HEK293 (cell line): ENCODE results near the gene POU2AF3.
A peak's percentile ranks its signal among the peaks of the same experiment; 100 is the strongest.

Experiments
- CTCF ChIA-PET: fragments of 350-600 bp; formaldehyde crosslinking; extraction: SDS; loops from one replicate; lab custom pipeline; 2021; ENCODE audit warnings: antibody characterized with exemption; lab: Yijun Ruan, JAX
- POLR2A ChIA-PET: fragments of 300-600 bp; formaldehyde crosslinking; extraction: SDS; loops from one replicate; lab custom pipeline; 2020; ENCODE audit warnings: antibody characterized with exemption, inconsistent platforms; lab: Yijun Ruan, JAX
- H3K27ac ChIP-seq: fragments of 200-500 bp; sonication (Bioruptor generic); 2 replicates; pipeline ENCODE4 v1.5.1; 2014; ENCODE audit warnings: low read depth, low read length, control low read depth, inconsistent platforms; ENCODE audit errors: extremely low read depth
- H3K36me3 ChIP-seq, 2 experiments: fragments of 200-500 bp in 1 of 2; sonication (Bioruptor generic) in 1 of 2; 1 replicate in 1 of 2; 2 replicates in 1 of 2; pipeline ENCODE4 v1.5.1; 2014 to 2017; ENCODE audit warnings: inconsistent platforms in 2 of 2, low read length in 2 of 2; ENCODE audit not compliant: control insufficient read depth in 2 of 2, insufficient read depth in 1 of 2
- H3K4me1 ChIP-seq: fragments of 200-500 bp; sonication (Bioruptor generic); 2 replicates; pipeline ENCODE4 v1.5.1; 2014; ENCODE audit warnings: mild to moderate bottlenecking, low read length, inconsistent platforms; ENCODE audit not compliant: control insufficient read depth, insufficient read depth
- H3K4me3 ChIP-seq: 2 replicates; pipeline ENCODE4 v1.5.1; 2011; ENCODE audit warnings: low read depth, mild to moderate bottlenecking, control low read depth, low read length, moderate library complexity
- H3K9me3 ChIP-seq: fragments of 200-500 bp; sonication (Bioruptor generic); 2 replicates; pipeline ENCODE4 v1.5.1; 2014; ENCODE audit warnings: low read depth, low read length, inconsistent platforms; ENCODE audit not compliant: control insufficient read depth, insufficient read depth
- SCRT2 ChIP-seq: fragments of 450-650 bp; formaldehyde crosslinking; IDR thresholded peaks from 2 replicates; pipeline ENCODE4 v1.5.1; 2016; ENCODE audit warnings: missing biosample characterization, missing genetic modification characterization
- ZNF140 ChIP-seq: fragments of 450-650 bp; formaldehyde crosslinking; IDR thresholded peaks from 2 replicates; pipeline ENCODE4 v1.5.1; 2016; ENCODE audit warnings: missing biosample characterization, missing genetic modification characterization
- ZNF24 ChIP-seq: fragments of 450-650 bp; formaldehyde crosslinking; IDR thresholded peaks from 2 replicates; pipeline ENCODE4 v1.5.1; 2016; ENCODE audit warnings: missing biosample characterization, missing genetic modification characterization
- ZNF354C ChIP-seq: fragments of 450-650 bp; formaldehyde crosslinking; IDR thresholded peaks from 2 replicates; pipeline ENCODE4 v1.5.1; 2016; ENCODE audit warnings: missing biosample characterization, missing genetic modification characterization, low read depth, borderline replicate concordance
- ZNF404 ChIP-seq: fragments of 450-650 bp; formaldehyde crosslinking; IDR thresholded peaks from 2 replicates; pipeline ENCODE4 v1.5.1; 2017; ENCODE audit warnings: missing biosample characterization, missing genetic modification characterization
- ZNF585B ChIP-seq: fragments of 450-650 bp; formaldehyde crosslinking; IDR thresholded peaks from 2 replicates; pipeline ENCODE4 v1.5.1; 2016; ENCODE audit warnings: missing biosample characterization, missing genetic modification characterization
- ZNF596 ChIP-seq: fragments of 450-650 bp; IDR thresholded peaks from 2 replicates; pipeline ENCODE4 v1.5.0; 2018; ENCODE audit warnings: missing biosample characterization, mild to moderate bottlenecking, missing genetic modification characterization, moderate library complexity
- ZNF660 ChIP-seq: fragments of 450-650 bp; IDR thresholded peaks from 2 replicates; pipeline ENCODE4 v1.5.1; 2018; ENCODE audit warnings: missing biosample characterization, mild to moderate bottlenecking, missing genetic modification characterization
- ZNF707 ChIP-seq: fragments of 450-650 bp; formaldehyde crosslinking; IDR thresholded peaks from 2 replicates; pipeline ENCODE4 v1.5.1; 2016; ENCODE audit warnings: missing biosample characterization, missing genetic modification characterization
- ZNF837 ChIP-seq: fragments of 450-650 bp; formaldehyde crosslinking; IDR thresholded peaks from 2 replicates; pipeline ENCODE4 v1.5.1; 2016; ENCODE audit warnings: missing biosample characterization, missing genetic modification characterization
- TF ChIP-seq, protein P1 (sequence below): fragments of 450-650 bp; formaldehyde crosslinking; IDR thresholded peaks from 2 replicates; pipeline ENCODE4 v1.5.1; 2017; ENCODE audit warnings: missing biosample characterization, missing genetic modification characterization
- TF ChIP-seq, protein P2 (sequence below): fragments of 450-650 bp; formaldehyde crosslinking; IDR thresholded peaks from 2 replicates; pipeline ENCODE4 v1.5.1; 2016; ENCODE audit warnings: missing biosample characterization, missing genetic modification characterization
- TF ChIP-seq, protein P3 (sequence below): fragments of 450-650 bp; formaldehyde crosslinking; IDR thresholded peaks from 2 replicates; pipeline ENCODE4 v1.5.1; 2016; ENCODE audit warnings: missing biosample characterization, missing genetic modification characterization
- TF ChIP-seq, protein P4 (sequence below): fragments of 450-650 bp; formaldehyde crosslinking; IDR thresholded peaks from 2 replicates; pipeline ENCODE4 v1.5.1; 2016; ENCODE audit warnings: missing biosample characterization, missing genetic modification characterization
- TF ChIP-seq, protein P5 (sequence below): fragments of 450-650 bp; formaldehyde crosslinking; IDR thresholded peaks from 2 replicates; pipeline ENCODE4 v1.5.1; 2016; ENCODE audit warnings: missing biosample characterization, missing genetic modification characterization
- TF ChIP-seq, protein P6 (sequence below): IDR thresholded peaks from 2 replicates; pipeline ENCODE4 v1.6.1; 2011; ENCODE audit warnings: mild to moderate bottlenecking, low read depth, low read length, borderline replicate concordance

POU2AF3 gene

DNA sequence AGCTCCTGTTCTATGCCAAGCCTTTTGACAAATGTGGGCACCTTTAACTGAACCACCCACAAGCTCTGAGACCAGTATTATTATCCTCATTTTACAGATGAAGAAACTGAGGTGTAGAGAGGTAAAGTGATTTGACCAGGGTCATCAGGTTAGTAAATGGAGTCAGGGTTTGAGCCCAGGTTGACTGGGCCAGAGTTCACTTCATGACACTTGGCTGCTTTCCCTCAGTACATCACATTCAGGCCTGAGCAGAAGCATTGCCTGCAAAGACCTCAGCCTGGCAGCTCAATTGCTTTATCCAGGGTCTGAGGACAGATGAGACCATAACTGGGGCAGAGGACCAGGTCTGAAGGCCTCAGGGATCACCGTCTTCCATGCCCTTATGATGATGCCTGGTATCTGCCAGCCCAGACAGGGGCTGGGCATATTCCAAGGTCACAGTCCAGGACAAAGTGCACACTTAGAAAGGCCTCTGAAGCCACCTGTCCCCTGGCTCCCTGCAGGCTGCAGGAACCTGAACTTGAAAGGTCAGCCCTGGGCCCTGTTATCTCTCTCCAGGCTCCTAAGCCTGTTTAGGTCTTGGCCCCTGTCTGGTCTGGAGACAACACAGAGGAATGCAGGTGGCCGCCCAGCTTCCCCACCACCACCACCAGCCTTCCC, 32.0 kb downstream of the POU2AF3 start:
- Histone ChIP-seq H3K36me3 (no peaks in the 10 kb centered on the region), H3K4me3 (no peak overlapping the region), H3K27ac (no peak overlapping the region), H3K9me3 (no peaks in the 10 kb centered on the region), H3K4me1 (peaks cover 4% of the 10 kb centered on the region; the same call in 1 of the 2 replicates)
- POLR2A ChIA-PET: no interaction called here
- TF ChIP-seq, protein P1, sequence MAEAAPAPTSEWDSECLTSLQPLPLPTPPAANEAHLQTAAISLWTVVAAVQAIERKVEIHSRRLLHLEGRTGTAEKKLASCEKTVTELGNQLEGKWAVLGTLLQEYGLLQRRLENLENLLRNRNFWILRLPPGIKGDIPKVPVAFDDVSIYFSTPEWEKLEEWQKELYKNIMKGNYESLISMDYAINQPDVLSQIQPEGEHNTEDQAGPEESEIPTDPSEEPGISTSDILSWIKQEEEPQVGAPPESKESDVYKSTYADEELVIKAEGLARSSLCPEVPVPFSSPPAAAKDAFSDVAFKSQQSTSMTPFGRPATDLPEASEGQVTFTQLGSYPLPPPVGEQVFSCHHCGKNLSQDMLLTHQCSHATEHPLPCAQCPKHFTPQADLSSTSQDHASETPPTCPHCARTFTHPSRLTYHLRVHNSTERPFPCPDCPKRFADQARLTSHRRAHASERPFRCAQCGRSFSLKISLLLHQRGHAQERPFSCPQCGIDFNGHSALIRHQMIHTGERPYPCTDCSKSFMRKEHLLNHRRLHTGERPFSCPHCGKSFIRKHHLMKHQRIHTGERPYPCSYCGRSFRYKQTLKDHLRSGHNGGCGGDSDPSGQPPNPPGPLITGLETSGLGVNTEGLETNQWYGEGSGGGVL: no peak
- no peak for TF ChIP-seq ZNF404 (tag by site-specific recombination)
- no peak for TF ChIP-seq ZNF24 (tag by site-specific recombination)
- TF ChIP-seq, protein P2, sequence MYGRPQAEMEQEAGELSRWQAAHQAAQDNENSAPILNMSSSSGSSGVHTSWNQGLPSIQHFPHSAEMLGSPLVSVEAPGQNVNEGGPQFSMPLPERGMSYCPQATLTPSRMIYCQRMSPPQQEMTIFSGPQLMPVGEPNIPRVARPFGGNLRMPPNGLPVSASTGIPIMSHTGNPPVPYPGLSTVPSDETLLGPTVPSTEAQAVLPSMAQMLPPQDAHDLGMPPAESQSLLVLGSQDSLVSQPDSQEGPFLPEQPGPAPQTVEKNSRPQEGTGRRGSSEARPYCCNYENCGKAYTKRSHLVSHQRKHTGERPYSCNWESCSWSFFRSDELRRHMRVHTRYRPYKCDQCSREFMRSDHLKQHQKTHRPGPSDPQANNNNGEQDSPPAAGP (tag by site-specific recombination): no peak
- no peak for TF ChIP-seq ZNF837 (tag by site-specific recombination)
- no peak for TF ChIP-seq ZNF585B (tag by site-specific recombination)
- TF ChIP-seq ZNF596: no peak
- TF ChIP-seq, protein P3, sequence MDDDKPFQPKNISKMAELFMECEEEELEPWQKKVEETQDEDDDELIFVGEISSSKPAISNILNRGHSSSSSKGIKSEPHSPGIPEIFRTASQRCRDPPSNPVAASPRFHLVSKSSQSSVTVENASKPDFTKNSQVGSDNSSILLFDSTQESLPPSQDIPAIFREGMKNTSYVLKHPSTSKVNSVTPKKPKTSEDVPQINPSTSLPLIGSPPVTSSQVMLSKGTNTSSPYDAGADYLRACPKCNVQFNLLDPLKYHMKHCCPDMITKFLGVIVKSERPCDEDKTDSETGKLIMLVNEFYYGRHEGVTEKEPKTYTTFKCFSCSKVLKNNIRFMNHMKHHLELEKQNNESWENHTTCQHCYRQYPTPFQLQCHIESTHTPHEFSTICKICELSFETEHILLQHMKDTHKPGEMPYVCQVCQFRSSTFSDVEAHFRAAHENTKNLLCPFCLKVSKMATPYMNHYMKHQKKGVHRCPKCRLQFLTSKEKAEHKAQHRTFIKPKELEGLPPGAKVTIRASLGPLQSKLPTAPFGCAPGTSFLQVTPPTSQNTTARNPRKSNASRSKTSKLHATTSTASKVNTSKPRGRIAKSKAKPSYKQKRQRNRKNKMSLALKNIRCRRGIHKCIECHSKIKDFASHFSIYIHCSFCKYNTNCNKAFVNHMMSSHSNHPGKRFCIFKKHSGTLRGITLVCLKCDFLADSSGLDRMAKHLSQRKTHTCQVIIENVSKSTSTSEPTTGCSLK (tag by site-specific recombination): no peak
- TF ChIP-seq ZNF140 (tag by site-specific recombination): no peak
- TF ChIP-seq, protein P4, sequence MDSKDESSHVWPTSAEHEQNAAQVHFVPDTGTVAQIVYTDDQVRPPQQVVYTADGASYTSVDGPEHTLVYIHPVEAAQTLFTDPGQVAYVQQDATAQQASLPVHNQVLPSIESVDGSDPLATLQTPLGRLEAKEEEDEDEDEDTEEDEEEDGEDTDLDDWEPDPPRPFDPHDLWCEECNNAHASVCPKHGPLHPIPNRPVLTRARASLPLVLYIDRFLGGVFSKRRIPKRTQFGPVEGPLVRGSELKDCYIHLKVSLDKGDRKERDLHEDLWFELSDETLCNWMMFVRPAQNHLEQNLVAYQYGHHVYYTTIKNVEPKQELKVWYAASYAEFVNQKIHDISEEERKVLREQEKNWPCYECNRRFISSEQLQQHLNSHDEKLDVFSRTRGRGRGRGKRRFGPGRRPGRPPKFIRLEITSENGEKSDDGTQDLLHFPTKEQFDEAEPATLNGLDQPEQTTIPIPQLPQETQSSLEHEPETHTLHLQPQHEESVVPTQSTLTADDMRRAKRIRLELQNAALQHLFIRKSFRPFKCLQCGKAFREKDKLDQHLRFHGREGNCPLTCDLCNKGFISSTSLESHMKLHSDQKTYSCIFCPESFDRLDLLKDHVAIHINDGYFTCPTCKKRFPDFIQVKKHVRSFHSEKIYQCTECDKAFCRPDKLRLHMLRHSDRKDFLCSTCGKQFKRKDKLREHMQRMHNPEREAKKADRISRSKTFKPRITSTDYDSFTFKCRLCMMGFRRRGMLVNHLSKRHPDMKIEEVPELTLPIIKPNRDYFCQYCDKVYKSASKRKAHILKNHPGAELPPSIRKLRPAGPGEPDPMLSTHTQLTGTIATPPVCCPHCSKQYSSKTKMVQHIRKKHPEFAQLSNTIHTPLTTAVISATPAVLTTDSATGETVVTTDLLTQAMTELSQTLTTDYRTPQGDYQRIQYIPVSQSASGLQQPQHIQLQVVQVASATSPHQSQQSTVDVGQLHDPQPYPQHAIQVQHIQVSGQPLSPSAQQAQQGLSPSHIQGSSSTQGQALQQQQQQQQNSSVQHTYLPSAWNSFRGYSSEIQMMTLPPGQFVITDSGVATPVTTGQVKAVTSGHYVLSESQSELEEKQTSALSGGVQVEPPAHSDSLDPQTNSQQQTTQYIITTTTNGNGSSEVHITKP (tag by site-specific recombination): no peak
- TF ChIP-seq ZNF354C (tag by site-specific recombination): no peak
- no peak for TF ChIP-seq ZNF707 (tag by site-specific recombination)
- no peak for TF ChIP-seq ZNF660 (tag by site-specific recombination)
- CTCF ChIA-PET: no interaction called here

DNA sequence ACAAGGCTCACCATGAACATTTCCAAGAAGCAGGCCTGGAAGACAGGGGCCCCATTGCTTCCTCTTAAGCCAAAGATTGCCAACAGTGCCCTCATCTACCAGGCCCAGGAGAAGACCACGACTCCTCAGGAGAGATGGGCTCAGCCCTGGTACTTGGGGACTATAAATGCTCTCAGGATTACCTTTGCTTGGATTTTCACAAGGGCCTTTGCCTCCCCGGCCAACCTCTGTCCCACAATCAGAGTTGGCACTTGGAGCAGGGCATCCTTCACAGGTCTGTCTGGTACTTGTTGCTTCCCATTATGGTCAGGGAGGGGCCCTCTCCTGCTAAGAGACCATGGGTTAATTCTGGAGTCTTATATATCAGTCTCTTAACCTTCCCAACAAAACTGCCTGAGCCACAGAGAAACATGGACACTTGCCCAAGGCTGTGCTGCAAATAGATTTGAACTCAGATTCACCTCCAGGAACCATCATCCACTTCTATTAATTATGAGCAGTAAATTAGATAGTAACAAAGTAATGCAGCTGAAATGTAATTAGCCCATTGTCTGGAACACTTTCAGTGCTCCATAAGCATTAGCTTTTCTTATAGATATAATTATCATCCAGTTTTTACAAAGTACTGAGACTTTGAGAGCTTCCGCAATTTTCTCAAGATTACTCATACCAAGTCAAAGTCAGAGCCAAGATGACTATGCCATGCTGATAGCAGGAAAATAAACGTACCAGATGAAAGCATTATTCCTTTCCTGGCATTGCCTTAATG, 33.5 kb downstream of the POU2AF3 start:
- H3K4me1 ChIP-seq: peaks cover 4% of the 10 kb centered on the region; the same call in 1 of the 2 replicates
- H3K4me3 ChIP-seq: no peak overlapping the region
- ChIA-PET CTCF (no interaction called here), POLR2A (no interaction called here)
- no peaks in the 10 kb centered on the region for H3K36me3 ChIP-seq
- no peaks in the 10 kb centered on the region for H3K9me3 ChIP-seq
- H3K27ac ChIP-seq: no peak overlapping the region
- TF ChIP-seq SCRT2 (tag by site-specific recombination): peak; percentile 44; the same call in 1 of the 2 replicates
- TF ChIP-seq, protein P5, sequence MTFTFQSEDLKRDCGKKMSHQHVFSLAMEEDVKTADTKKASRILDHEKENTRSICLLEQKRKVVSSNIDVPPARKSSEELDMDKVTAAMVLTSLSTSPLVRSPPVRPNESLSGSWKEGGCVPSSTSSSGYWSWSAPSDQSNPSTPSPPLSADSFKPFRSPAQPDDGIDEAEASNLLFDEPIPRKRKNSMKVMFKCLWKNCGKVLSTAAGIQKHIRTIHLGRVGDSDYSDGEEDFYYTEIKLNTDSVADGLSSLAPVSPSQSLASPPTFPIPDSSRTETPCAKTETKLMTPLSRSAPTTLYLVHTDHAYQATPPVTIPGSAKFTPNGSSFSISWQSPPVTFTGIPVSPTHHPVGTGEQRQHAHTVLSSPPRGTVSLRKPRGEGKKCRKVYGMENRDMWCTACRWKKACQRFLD (tag by site-specific recombination): no peak
- TF ChIP-seq, protein P6, sequence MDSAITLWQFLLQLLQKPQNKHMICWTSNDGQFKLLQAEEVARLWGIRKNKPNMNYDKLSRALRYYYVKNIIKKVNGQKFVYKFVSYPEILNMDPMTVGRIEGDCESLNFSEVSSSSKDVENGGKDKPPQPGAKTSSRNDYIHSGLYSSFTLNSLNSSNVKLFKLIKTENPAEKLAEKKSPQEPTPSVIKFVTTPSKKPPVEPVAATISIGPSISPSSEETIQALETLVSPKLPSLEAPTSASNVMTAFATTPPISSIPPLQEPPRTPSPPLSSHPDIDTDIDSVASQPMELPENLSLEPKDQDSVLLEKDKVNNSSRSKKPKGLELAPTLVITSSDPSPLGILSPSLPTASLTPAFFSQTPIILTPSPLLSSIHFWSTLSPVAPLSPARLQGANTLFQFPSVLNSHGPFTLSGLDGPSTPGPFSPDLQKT: no peak
